WERI-Rb-1 (cell line): ENCODE results near the gene LSM11.

Experiments used
- DNase-seq: peaks from one replicate; pipeline ENCODE4 v3.0.0-alpha.2; 2020
- H3K27ac ChIP-seq: fragments of 250-450 bp; sonication (Bioruptor Pico); 2 replicates; pipeline ENCODE4 v1.5.1; 2020; ENCODE audit warnings: mild to moderate bottlenecking, moderate library complexity
- H3K27me3 ChIP-seq: fragments of 250-450 bp; sonication (Bioruptor Pico); 2 replicates; pipeline ENCODE4 v1.5.1; 2021; ENCODE audit warnings: mild to moderate bottlenecking, low read depth, moderate library complexity; ENCODE audit not compliant: insufficient read depth, severe bottlenecking
- H3K36me3 ChIP-seq: fragments of 250-450 bp; sonication (Bioruptor Pico); 2 replicates; pipeline ENCODE4 v1.5.1; 2020; ENCODE audit warnings: mild to moderate bottlenecking, moderate library complexity
- H3K4me3 ChIP-seq: 2 replicates; pipeline ENCODE4 v1.5.1; 2011; ENCODE audit warnings: low read depth, mild to moderate bottlenecking, control low read depth, low read length
- H3K9me3 ChIP-seq: fragments of 250-450 bp; sonication (Bioruptor Pico); 2 replicates; pipeline ENCODE4 v1.5.1; 2021; ENCODE audit warnings: mild to moderate bottlenecking, moderate library complexity; ENCODE audit not compliant: severe bottlenecking
- CTCF ChIP-seq: IDR thresholded peaks from 2 replicates; pipeline ENCODE4 v1.5.1; 2011; ENCODE audit warnings: low read depth, mild to moderate bottlenecking, control low read depth, inconsistent platforms, low read length

LSM11 gene

GRCh38 chr5:157710431-157710830, 33.1 kb upstream of the LSM11 start:
- Histone ChIP-seq H3K27me3 (no peaks in the 10 kb centered on the region), H3K9me3 (no peaks in the 10 kb centered on the region), H3K36me3 (no peaks in the 10 kb centered on the region), H3K27ac (no peak overlapping the region), H3K4me3 (no peak overlapping the region)
- no peak for TF ChIP-seq CTCF
- no peak for DNase-seq

DNA sequence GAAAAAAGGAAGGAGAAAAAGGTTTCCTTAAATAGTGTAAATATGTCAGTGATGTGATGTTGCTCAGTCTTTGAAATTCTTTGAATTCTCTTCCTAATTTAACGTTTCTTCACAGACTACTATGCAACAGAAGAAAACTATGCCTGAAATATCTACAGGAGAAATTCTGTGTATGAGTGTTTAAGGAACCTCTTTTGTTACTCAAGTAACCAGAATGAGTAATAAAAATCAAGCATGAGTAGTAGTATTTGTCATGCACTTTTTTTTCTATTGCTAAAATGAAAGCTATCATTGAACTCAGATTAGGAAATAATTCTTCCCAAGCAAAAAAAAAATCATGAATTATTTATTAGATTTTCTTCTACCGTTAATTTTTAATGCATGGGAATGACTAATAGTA, 32.6 kb upstream of the LSM11 start:
- Histone ChIP-seq H3K4me3 (no peak overlapping the region), H3K9me3 (no peaks in the 10 kb centered on the region), H3K36me3 (no peaks in the 10 kb centered on the region), H3K27ac (no peak overlapping the region), H3K27me3 (no peaks in the 10 kb centered on the region)
- no peak for TF ChIP-seq CTCF
- DNase-seq = no peak

GRCh38 chr5:157713830-157714595, 29.5 kb upstream of the LSM11 start:
- Histone ChIP-seq H3K27ac (no peak overlapping the region), H3K4me3 (no peak overlapping the region), H3K9me3 (no peaks in the 10 kb centered on the region), H3K36me3 (no peaks in the 10 kb centered on the region), H3K27me3 (no peaks in the 10 kb centered on the region)
- no peak for TF ChIP-seq CTCF
- no peak for DNase-seq

DNA sequence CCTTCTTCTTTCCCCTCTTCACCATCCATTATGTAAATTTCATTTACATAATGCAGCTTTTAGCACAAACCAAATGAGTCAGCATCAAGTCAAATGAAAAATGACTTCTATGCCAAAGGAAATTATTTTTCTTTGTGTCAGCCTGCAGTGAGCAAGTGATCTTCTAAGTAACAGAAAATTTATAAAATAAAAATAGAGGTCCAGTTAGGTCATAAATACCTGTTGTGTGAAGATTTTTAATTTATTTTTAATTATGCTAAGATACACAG, 29.0 kb upstream of the LSM11 start:
- no peak overlapping the region for H3K27ac ChIP-seq
- no peak for DNase-seq
- no peak for TF ChIP-seq CTCF

DNA sequence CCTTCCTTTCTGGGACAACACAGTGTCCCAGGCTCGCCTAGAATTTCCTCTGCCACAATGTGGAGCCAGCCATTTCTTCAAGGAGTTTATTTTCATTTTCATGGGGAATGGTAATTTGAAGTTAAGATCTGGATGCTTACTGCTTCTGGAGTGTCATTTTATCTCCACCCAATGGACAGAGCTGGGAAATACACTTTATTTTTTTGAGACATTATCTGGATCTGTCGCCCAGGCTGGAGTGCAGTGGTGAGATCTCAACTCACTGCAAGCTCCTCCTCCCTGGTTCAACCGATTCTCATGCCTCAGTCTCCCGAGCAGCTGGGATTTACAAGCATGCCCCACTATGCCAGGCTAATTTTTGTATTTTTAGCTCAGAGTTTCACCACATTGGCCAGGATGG, 25.0 kb upstream of the LSM11 start:
- no peak overlapping the region for H3K4me3 ChIP-seq
- H3K27ac ChIP-seq = no peak overlapping the region
- TF ChIP-seq CTCF = peak; percentile 43
- DNase-seq = no peak
- H3K9me3 ChIP-seq = no peaks in the 10 kb centered on the region
- H3K36me3 ChIP-seq = no peaks in the 10 kb centered on the region
- no peaks in the 10 kb centered on the region for H3K27me3 ChIP-seq

More for the DNA sequence above, 29.0 kb upstream of the LSM11 start:
- Histone ChIP-seq H3K4me3 (no peak overlapping the region), H3K27me3 (no peaks in the 10 kb centered on the region), H3K9me3 (no peaks in the 10 kb centered on the region), H3K36me3 (no peaks in the 10 kb centered on the region)

GRCh38 chr5:157719245-157719644, 24.3 kb upstream of the LSM11 start:
- Histone ChIP-seq H3K4me3 (no peak overlapping the region), H3K27me3 (no peaks in the 10 kb centered on the region), H3K27ac (no peak overlapping the region), H3K36me3 (no peaks in the 10 kb centered on the region), H3K9me3 (no peaks in the 10 kb centered on the region)
- DNase-seq = no peak
- no peak for TF ChIP-seq CTCF
